HCT116 (cell line): ENCODE measurements around the gene NEDD4L. TPM values are rescaled to one million over a fixed set of nuclear protein-coding genes. Genes with fewer than 3 reads are reported as not detected.
"Not testable (repeated sequence)": the region's sequence is repeated elsewhere in the genome, so short reads cannot be mapped to it uniquely, and the experiment has no call there.

Experiments
- ATAC-seq: fragments of 200-7000 bp; cut with Tn5 transposase; 2 replicates; pipeline ENCODE4 v1.9.1; 2020; ENCODE audit warnings: mild to moderate bottlenecking, moderate library complexity
- BruUV-seq: library from RNA; stranded (reverse); fragments of 400-500 nt; replicated peaks from 2 replicates; lab custom pipeline; 2021; lab: Mats Ljungman, UMichigan
- CTCF ChIA-PET: fragments of 300-600 bp; sonication (Branson Sonifier 250); formaldehyde crosslinking; loops from one replicate; lab custom pipeline; 2021; ENCODE audit warnings: antibody characterized with exemption; lab: Charles Lee
- POLR2A ChIA-PET: fragments of 300-600, 350-600 bp; sonication (Branson Sonifier 250); formaldehyde crosslinking; loops from one replicate; lab custom pipeline; 2021; ENCODE audit warnings: antibody characterized with exemption; lab: Charles Lee
- RAD21 ChIA-PET, 2 experiments: fragments of 300-600 bp; sonication (Branson Sonifier 250); formaldehyde crosslinking; loops; one replicate each; lab custom pipeline; 2023; ENCODE audit warnings: low total read pairs in 2 of 2; ENCODE audit not compliant: uncharacterized antibody in 2 of 2, unreplicated experiment in 2 of 2, low non-redundant PET in 1 of 2; lab: Charles Lee
- DNase-seq: peaks from one replicate; pipeline ENCODE4 v3.0.0-alpha.2; 2010; ENCODE audit warnings: low read depth, low spot score
- H2AFZ ChIP-seq: fragments of 200-600 bp; shearing (Covaris generic), sonication (generic); 2 replicates; pipeline ENCODE4 v1.6.1; 2017; ENCODE audit warnings: low read depth, mixed run types, mixed read lengths, antibody characterized with exemption, low read length; ENCODE audit not compliant: poor library complexity, severe bottlenecking
- H3K27ac ChIP-seq: 2 replicates; pipeline ENCODE4 v1.5.1; 2012; ENCODE audit warnings: low read depth, low read length
- H3K27me3 ChIP-seq: fragments of 200-600 bp; sonication (generic); 2 replicates; pipeline ENCODE4 v1.6.1; 2016; ENCODE audit warnings: mixed run types, low read length, mixed read lengths; ENCODE audit not compliant: insufficient read depth
- H3K36me3 ChIP-seq, 2 experiments: fragments of 200-500 bp in 1 of 2; fragments of 200-600 bp in 1 of 2; sonication (Bioruptor generic) in 1 of 2; sonication (generic) in 1 of 2; 2 replicates each; pipeline versions ENCODE4 v1.5.1 to v1.6.1; 2014 to 2016; ENCODE audit warnings: low read length in 2 of 2, inconsistent platforms in 1 of 2, mixed read lengths in 1 of 2, mixed run types in 1 of 2; ENCODE audit not compliant: insufficient read depth in 2 of 2, control insufficient read depth in 1 of 2
- H3K4me1 ChIP-seq, 2 experiments: fragments of 200-600 bp in 1 of 2; sonication (generic) in 1 of 2; 2 replicates each; pipeline versions ENCODE4 v1.5.1 to v1.6.1; 2012 to 2017; ENCODE audit warnings: low read length in 2 of 2, inconsistent platforms in 1 of 2, mild to moderate bottlenecking in 1 of 2, mixed read lengths in 1 of 2, mixed run types in 1 of 2, moderate library complexity in 1 of 2; ENCODE audit not compliant: insufficient read depth in 2 of 2, control insufficient read depth in 1 of 2
- H3K4me2 ChIP-seq: fragments of 200-600 bp; sonication (generic); 2 replicates; pipeline ENCODE4 v1.6.1; 2017; ENCODE audit warnings: mixed run types, low read length, mixed read lengths
- H3K4me3 ChIP-seq, 2 experiments: fragments of 200-600 bp in 1 of 2; sonication (generic) in 1 of 2; replicated peaks in 1 of 2; 2 replicates each; pipeline ENCODE4 v1.5.1; 2011 to 2016; ENCODE audit warnings: low read length in 2 of 2, control low read depth in 1 of 2, low read depth in 1 of 2, mild to moderate bottlenecking in 1 of 2, mixed read lengths in 1 of 2, mixed run types in 1 of 2
- H3K79me2 ChIP-seq: fragments of 200-600 bp; sonication (generic); 2 replicates; pipeline ENCODE4 v1.6.1; 2017; ENCODE audit warnings: mild to moderate bottlenecking, mixed run types, low read length, moderate library complexity, mixed read lengths; ENCODE audit not compliant: insufficient read depth
- H3K9ac ChIP-seq: fragments of 200-600 bp; sonication (generic); 2 replicates; pipeline ENCODE4 v1.6.1; 2016; ENCODE audit warnings: low read length, mixed read lengths
- H3K9me2 ChIP-seq: fragments of 200-600 bp; sonication (generic), shearing (Covaris generic); 2 replicates; pipeline ENCODE4 v1.6.1; 2017; ENCODE audit warnings: mixed run types, mild to moderate bottlenecking, moderate library complexity; ENCODE audit not compliant: insufficient read depth
- H3K9me3 ChIP-seq, 2 experiments: fragments of 200-500 bp in 1 of 2; fragments of 200-600 bp in 1 of 2; sonication (Bioruptor generic) in 1 of 2; sonication (generic) in 1 of 2; 2 replicates each; pipeline ENCODE4 v1.6.1; 2014 to 2017; ENCODE audit warnings: low read length in 2 of 2, mixed read lengths in 2 of 2, inconsistent platforms in 1 of 2, low read depth in 1 of 2, mild to moderate bottlenecking in 1 of 2, mixed run types in 1 of 2, moderate library complexity in 1 of 2; ENCODE audit not compliant: control insufficient read depth in 1 of 2, insufficient read depth in 1 of 2
- H4K20me1 ChIP-seq: fragments of 200-600 bp; sonication (generic), shearing (Covaris generic); 2 replicates; pipeline ENCODE4 v1.6.1; 2017; ENCODE audit warnings: mixed run types, mild to moderate bottlenecking, moderate library complexity; ENCODE audit not compliant: insufficient read depth
- EZH2 ChIP-seq: fragments of 200-600 bp; sonication (generic); IDR thresholded peaks from 2 replicates; pipeline ENCODE4 v1.6.1; 2017; ENCODE audit warnings: antibody characterized with exemption, mixed run types
- POLR2A ChIP-seq: IDR thresholded peaks from 2 replicates; pipeline ENCODE4 v1.7.0; 2011; ENCODE audit warnings: borderline replicate concordance; ENCODE audit not compliant: insufficient read depth, insufficient read length; ENCODE audit errors: extremely low read depth
- POLR2AphosphoS5 ChIP-seq: IDR thresholded peaks from 2 replicates; pipeline ENCODE4 v1.6.1; 2011; ENCODE audit warnings: mild to moderate bottlenecking, low read depth, low read length, moderate library complexity
- RAD21 ChIP-seq: IDR thresholded peaks from 2 replicates; pipeline ENCODE4 v1.6.1; 2012; ENCODE audit warnings: low read depth, mild to moderate bottlenecking
- SP1 ChIP-seq: IDR thresholded peaks from 2 replicates; pipeline ENCODE4 v1.6.1; 2012; ENCODE audit warnings: low read depth
- SRF ChIP-seq: IDR thresholded peaks from 2 replicates; pipeline ENCODE4 v1.6.1; 2012; ENCODE audit warnings: low read depth
- TCF7L2 ChIP-seq: IDR thresholded peaks from 2 replicates; pipeline ENCODE4 v1.7.0; 2011; ENCODE audit warnings: borderline replicate concordance, inconsistent platforms; ENCODE audit not compliant: insufficient read depth, insufficient read length; ENCODE audit errors: extremely low read depth
- ZFX ChIP-seq: fragments of 450-650 bp; IDR thresholded peaks from 2 replicates; pipeline ENCODE4 v1.6.1; 2017
- ZNF274 ChIP-seq: fragments of 200-500 bp; sonication (Bioruptor generic); IDR thresholded peaks from 2 replicates; pipeline ENCODE4 v1.6.1; 2014; ENCODE audit warnings: mild to moderate bottlenecking, low read depth, low read length, inconsistent platforms
- intact Hi-C: fragments of 100-400 bp; cut with micrococcal nuclease; formaldehyde crosslinking; loops from 2 replicates; pipeline ENCODE4 v1.10.0; 2022
- total RNA-seq: library from RNA; stranded (reverse); gene quantifications from one replicate; pipeline ENCODE4 v1.2.1, GENCODE V29; 2021; ENCODE audit not compliant: unreplicated experiment
- TF ChIP-seq, protein P1 (sequence below): IDR thresholded peaks from 2 replicates; pipeline ENCODE4 v1.6.1; 2011; ENCODE audit warnings: mild to moderate bottlenecking, low read length, moderate library complexity; ENCODE audit not compliant: insufficient replicate concordance; ENCODE audit errors: extremely low read depth
- TF ChIP-seq, protein P2 (sequence below), 3 experiments: fragments of 200-600 bp in 1 of 3; sonication (generic) in 1 of 3; IDR thresholded peaks in 2 of 3; conservative IDR thresholded peaks in 1 of 3; 2 replicates each; pipeline ENCODE4 v1.5.1; 2012 to 2017; ENCODE audit warnings: low read depth in 2 of 3, low read length in 2 of 3, antibody characterized with exemption in 1 of 3, borderline replicate concordance in 1 of 3, control low read depth in 1 of 3, mild to moderate bottlenecking in 1 of 3, mixed read lengths in 1 of 3, mixed run types in 1 of 3, moderate library complexity in 1 of 3; ENCODE audit not compliant: insufficient read depth in 1 of 3

Gene NEDD4L
- total RNA-seq, 1 experiment from 2014 or later = 41.5 TPM

DNA sequence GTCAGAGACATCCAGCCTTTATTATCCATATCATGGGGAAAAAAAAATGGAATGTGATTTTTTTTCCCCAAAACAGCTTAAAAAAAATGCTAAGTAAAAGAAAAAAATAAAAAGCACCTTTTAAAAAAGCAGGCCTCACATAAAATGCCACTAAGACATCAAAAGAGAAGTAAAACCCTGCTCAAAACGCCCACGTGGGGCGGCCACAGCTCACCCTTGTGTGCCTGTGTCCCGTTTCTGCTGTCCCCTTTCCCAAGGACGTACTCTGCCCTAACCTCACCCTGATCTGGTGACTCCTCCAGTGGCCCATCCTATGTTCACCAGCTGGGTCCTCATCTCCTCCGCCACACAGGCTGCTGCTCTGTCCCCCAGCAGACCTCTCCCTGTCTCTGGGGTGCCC, 125.4 kb downstream of the NEDD4L start:
- H3K9ac ChIP-seq = no peak overlapping the region
- H2AFZ ChIP-seq = no peak overlapping the region
- no peaks in the 10 kb centered on the region for H4K20me1 ChIP-seq
- H3K4me2 ChIP-seq = no peak overlapping the region
- H3K4me1 ChIP-seq = no peaks in the 10 kb centered on the region
- no peaks in the 10 kb centered on the region for H3K36me3 ChIP-seq
- ChIA-PET POLR2A (no interaction called here), CTCF (no interaction called here), RAD21 (no interaction called here)
- no peak overlapping the region for H3K4me3 ChIP-seq
- DNase-seq (no peak), ATAC-seq (no peak)
- no TSS peak for BruUV-seq
- no peak overlapping the region for H3K27ac ChIP-seq
- TF ChIP-seq SP1 (no peak), ZFX (no peak), POLR2AphosphoS5 (no peak), EZH2 (no peak), SRF (no peak), TCF7L2 (no peak), RAD21 (no peak), POLR2A (no peak), ZNF274 (no peak)
- TF ChIP-seq, protein P1, sequence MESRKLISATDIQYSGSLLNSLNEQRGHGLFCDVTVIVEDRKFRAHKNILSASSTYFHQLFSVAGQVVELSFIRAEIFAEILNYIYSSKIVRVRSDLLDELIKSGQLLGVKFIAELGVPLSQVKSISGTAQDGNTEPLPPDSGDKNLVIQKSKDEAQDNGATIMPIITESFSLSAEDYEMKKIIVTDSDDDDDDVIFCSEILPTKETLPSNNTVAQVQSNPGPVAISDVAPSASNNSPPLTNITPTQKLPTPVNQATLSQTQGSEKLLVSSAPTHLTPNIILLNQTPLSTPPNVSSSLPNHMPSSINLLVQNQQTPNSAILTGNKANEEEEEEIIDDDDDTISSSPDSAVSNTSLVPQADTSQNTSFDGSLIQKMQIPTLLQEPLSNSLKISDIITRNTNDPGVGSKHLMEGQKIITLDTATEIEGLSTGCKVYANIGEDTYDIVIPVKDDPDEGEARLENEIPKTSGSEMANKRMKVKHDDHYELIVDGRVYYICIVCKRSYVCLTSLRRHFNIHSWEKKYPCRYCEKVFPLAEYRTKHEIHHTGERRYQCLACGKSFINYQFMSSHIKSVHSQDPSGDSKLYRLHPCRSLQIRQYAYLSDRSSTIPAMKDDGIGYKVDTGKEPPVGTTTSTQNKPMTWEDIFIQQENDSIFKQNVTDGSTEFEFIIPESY = no peak
- TF ChIP-seq, protein P2, sequence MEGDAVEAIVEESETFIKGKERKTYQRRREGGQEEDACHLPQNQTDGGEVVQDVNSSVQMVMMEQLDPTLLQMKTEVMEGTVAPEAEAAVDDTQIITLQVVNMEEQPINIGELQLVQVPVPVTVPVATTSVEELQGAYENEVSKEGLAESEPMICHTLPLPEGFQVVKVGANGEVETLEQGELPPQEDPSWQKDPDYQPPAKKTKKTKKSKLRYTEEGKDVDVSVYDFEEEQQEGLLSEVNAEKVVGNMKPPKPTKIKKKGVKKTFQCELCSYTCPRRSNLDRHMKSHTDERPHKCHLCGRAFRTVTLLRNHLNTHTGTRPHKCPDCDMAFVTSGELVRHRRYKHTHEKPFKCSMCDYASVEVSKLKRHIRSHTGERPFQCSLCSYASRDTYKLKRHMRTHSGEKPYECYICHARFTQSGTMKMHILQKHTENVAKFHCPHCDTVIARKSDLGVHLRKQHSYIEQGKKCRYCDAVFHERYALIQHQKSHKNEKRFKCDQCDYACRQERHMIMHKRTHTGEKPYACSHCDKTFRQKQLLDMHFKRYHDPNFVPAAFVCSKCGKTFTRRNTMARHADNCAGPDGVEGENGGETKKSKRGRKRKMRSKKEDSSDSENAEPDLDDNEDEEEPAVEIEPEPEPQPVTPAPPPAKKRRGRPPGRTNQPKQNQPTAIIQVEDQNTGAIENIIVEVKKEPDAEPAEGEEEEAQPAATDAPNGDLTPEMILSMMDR (IDR thresholded peaks at IDR 0.05 in 2 of 3, conservative IDR thresholded peaks at IDR 0.05 in 1 of 3; ENCODE audit: borderline replicate concordance in 1 of 3, insufficient read depth in 1 of 3, low read depth in 2 of 3, low read length in 2 of 3) = no peak
- H3K79me2 ChIP-seq = no peaks in the 10 kb centered on the region
- no peaks in the 10 kb centered on the region for H3K9me2 ChIP-seq
- intact Hi-C loops = no loop called here
- no peaks in the 10 kb centered on the region for H3K9me3 ChIP-seq
- H3K27me3 ChIP-seq = no peaks in the 10 kb centered on the region

DNA sequence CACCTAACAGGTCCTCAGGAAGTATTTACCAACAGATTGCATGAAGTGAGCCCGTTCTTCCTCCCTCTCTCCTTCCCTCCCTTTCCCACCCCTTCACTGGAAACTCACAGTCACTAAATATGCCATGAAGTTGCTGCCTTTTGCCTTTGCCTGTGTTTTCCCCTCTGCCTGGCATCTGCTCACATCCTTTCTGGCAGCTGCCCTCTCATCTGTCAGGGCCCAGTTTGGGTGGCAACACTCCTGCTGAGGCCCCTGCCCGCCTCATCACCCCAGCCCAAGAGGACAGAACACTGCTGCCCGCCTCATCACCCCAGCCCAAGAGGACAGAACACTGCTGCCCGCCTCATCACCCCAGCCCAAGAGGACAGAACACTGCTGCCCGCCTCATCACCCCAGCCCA, 126.0 kb downstream of the NEDD4L start:
- H3K4me3 ChIP-seq = not testable (repeated sequence)

More for the DNA sequence above, 126.0 kb downstream of the NEDD4L start:
- POLR2A ChIA-PET, H3K36me3 ChIP-seq, DNase-seq, CTCF ChIA-PET, ATAC-seq, H3K4me2 ChIP-seq, H3K27ac ChIP-seq, H3K79me2 ChIP-seq, BruUV-seq, intact Hi-C loops, H3K27me3 ChIP-seq, H4K20me1 ChIP-seq, H3K9ac ChIP-seq, H3K9me3 ChIP-seq, H3K4me1 ChIP-seq, RAD21 ChIA-PET, H3K9me2 ChIP-seq, H2AFZ ChIP-seq: not testable (repeated sequence)
